NCI-H1694 treated with DMSO at 0.1 percent for 48 hours (cell line): ENCODE measurements around the gene FAM83E.

Experiments used
- DNase-seq: peaks from one replicate; lab custom pipeline; 2025; lab: John Stamatoyannopoulos, UW

FAM83E gene

DNA sequence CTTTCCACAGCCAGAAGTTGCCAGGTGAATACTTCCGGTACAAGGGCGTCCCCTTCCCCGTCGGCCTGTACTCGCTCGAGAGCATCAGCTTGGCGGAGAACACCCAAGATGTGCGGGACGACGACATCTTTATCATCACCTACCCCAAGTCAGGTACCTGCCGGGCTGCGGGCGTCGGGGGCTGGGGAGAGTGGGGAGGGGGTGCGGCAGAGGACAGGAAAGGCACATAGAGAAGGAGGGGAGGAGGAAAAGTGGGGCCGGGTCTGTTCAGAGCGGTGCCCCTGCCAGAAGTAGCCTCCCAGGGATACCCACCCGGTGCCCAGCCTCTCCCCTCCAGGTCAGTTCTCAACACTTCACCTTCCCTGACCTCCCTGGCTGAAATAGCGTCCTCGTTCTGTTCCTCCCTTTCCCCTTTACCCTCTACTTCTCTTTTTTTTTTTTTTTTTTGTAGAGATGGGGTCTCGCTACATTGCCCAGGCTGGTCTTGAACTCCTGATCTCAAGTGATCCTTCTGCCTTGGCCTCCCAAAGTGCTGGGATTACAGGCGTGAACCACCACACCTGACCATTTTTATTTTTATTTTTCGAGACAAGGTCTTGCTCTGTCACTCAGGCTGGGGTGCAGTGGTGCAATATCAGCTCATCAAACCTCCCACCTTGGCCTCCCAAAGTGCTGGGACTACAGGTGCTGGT, 38.8 kb downstream of the FAM83E start:
- no peak for DNase-seq

DNA sequence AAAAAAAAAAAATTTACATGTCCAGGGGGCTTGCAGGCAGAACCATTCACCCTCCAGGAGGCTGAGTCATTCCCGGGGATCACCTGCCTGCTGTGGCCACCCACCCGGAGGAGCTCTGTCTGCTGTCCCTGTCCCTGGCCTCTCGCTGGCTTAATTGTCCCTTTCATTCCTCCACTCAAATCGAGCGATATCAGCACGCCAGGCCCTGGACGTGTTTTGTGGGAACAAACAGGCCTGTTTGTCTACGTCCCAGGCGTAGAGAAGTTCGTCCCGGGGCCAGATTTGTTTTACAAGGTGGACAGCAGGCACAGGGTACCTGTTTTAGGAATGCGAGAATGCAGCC, 41.7 kb downstream of the FAM83E start:
- no peak for DNase-seq

DNA sequence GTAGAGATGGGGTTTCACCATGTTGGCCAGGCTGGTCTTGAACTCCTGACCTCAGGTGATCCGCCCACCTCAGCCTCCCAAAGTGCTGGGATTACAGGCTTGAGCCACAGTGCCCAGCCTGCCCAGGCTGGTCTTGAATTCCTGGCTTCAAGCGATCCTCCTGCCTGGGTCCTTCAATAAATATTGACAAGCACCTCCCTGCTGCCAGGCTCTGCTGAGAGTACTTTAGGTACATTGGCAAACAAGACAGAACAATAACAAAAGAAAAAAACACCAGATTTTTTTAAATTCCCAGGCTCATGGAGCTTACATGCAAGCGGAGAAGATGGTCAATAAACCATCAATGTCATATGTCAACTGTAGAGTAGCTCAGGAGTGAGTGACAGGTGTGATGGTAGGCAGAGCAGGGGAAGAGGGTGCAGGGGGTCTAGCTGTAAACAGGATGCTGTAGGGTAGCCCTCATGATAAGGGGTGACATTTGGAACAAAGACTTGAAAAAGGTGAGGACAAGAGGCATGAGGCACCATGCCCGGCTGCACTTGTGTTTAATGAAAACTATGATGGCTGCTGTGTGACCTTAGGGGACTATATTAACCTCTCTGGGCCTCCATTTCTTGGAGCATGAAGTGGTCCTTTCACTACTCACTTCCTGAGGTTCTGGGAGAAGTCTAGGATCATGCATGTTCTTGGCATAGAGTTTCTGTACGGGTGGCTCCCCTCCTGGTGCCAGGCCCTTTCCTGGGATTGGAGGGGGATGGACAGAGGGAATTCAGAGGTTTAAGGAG, 43.3 kb downstream of the FAM83E start:
- no peak for DNase-seq

DNA sequence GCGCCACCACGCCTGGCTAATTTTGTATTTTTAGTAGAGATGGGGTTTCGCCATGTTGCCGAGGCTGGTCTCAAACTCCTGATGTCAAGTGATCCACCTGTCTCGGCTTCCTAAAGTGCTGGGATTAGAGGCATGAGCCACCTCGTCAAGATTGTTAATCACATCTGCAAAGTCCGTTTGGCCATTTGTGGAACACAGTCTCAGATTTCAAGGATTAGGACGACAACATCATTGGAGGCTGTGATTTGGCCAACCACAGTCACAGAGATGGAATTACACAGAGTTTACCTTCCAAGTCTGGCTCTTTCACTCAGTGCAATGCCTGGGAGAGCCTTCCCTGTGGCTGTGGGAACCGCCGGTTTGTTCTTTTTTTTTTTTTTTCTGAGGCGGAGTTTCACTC, 45.1 kb downstream of the FAM83E start:
- no peak for DNase-seq

DNA sequence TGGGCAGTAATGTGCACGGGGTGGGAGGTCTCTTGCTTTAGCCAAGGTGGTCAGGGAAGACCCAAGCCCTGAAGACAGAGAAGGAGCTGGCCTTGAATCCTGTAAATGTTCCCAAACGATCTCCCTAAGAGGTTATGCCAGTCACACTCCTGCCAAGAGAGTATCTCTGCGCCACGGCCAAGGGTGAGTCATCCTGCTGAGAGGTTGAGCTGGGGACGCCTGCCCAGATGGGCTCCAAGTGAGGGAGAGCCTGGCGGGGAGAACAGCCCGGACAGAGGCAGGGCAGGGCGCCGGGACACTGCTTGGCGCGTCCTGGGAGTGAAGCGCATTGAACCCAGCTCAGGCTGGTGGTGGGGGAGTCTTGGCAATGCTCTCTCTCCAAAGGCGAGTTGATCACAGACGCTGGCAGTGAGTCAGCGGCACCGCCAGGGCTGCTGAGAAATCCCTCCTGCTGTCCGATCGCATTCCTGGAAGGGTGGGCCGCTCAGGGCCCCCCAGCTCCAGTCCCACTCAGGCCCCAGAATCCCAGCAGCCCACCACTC, 46.5 kb downstream of the FAM83E start:
- DNase-seq = peak; percentile 30

DNA sequence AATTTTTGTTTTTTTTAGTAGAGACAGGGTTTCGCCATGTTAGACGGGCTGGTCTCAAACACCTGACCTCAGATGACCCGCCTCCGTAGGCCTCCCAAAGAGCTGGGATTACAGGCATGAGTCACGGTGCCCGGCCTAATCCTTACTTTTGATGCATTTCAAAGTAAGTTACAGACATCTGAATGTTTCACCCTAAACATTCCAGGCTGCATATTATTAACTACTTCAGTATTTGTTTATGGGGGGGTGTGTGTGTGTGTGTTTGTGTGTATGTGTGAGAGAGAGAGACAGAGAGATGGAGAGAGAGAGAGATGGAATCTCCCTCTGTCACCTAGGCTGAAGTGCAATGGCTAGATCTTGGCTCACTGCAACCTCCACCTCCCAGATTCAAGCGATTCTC, 49.8 kb downstream of the FAM83E start:
- no peak for DNase-seq
